ENCODE results near the gene SUN2. TPM values are rescaled to one million over a fixed set of nuclear protein-coding genes. Genes with fewer than 3 reads are reported as not detected.

Gene SUN2
- total RNA-seq, 6 experiments from 2014 or later, result 104 to 174 (median 144) TPM

DNA sequence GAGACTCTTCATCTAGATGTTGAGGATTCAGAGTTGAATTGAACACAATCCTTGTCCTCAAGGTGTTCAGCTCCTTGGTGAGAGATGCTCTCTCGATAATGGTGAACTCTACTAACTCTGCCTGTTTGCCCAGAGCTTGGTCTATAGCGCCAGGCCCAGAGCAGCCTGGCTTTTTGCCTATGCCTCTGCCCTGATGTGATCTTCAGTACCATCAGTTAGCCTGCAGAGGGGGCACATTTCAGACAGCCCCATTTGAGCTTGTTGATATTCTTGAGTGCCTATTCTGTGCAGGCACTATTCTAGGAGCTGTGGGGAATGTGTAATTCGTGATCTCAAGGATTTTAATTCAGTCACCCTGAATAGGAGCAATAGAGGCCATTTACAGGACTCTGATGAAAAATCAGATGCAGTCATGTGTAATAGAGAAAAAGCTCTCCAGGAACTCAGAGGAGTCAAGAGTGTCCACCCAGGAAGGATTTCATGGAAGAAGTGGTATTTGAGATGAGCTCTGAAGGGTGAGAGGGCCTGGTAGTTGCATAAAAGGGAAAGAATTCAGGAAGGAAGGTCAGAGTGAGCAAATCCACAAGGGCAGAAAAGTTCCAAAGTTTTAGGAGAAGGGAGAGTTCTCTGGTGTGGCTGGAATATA is 30.7 kb downstream of the SUN2 start:
- Histone ChIP-seq H3K36me3 (peaks cover 14 to 86% (median 36%) of the 10 kb centered on the region in 4 donors), H3K27ac (no peak overlapping the region), H3K27me3 (no peaks in the 10 kb centered on the region), H3K4me3 (no peak overlapping the region), H3K4me1 (no peaks in the 10 kb centered on the region), H3K9me3 (no peaks in the 10 kb centered on the region)
- 61% methylated on average over 3 of the region's 3 CpGs for WGBS (ENCODE audit: insufficient coverage, low coverage, low lambda C conversion rate, missing lambda C conversion rate)
- intact Hi-C loops (cut with DNase I), result no loop called here
- ATAC-seq, result peak; percentile 72 to 92 (median 76)
- no peak for TF ChIP-seq POLR2A (IDR thresholded peaks at IDR 0.05)
- TF ChIP-seq CTCF (IDR thresholded peaks at IDR 0.05), result peak; percentile 43 to 68 (median 52)
- peak in 1 of 3 donors; percentile 53 for DNase-seq

DNA sequence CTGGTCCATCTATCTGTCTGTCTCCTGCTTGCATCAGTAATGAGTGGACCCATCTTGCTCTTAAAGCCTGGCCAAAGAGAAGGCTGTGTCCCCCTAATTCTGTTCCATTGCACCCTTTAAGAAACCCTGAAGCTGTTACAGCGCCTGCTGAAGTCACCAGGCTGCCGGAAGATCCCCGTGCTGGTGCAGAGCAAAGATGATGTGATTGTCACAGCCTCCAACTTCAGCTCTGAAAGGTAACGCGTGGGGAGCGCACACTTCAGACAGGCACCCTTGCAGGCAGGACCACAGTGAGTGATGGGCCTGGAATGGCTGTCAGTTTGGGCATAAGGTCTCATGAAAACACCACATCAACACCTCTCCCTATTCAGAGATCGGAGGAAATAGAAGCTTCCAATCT is 31.6 kb downstream of the SUN2 start:
- ATAC-seq (no peak), DNase-seq (peak in 1 of 3 donors; percentile 17)
- Histone ChIP-seq H3K9me3 (no peaks in the 10 kb centered on the region), H3K36me3 (peaks cover 14 to 77% (median 36%) of the 10 kb centered on the region in 4 donors), H3K4me3 (no peak overlapping the region), H3K27me3 (no peaks in the 10 kb centered on the region), H3K4me1 (no peaks in the 10 kb centered on the region), H3K27ac (no peak overlapping the region)
- TF ChIP-seq POLR2A (IDR thresholded peaks at IDR 0.05) (no peak), CTCF (IDR thresholded peaks at IDR 0.05) (no peak)
- intact Hi-C loops (cut with DNase I), result no loop called here
- 86% methylated on average over 1 of the region's 7 CpGs for WGBS (ENCODE audit: insufficient coverage, low coverage, low lambda C conversion rate, missing lambda C conversion rate)

- Histone ChIP-seq H3K9me3 (no peaks in the 10 kb centered on the region), H3K36me3 (peaks cover 5 to 70% (median 20%) of the 10 kb centered on the region in 4 donors), H3K4me1 (no peaks in the 10 kb centered on the region), H3K27ac (no peak overlapping the region), H3K4me3 (no peak overlapping the region), H3K27me3 (no peaks in the 10 kb centered on the region)
- TF ChIP-seq CTCF (IDR thresholded peaks at IDR 0.05) (no peak), POLR2A (IDR thresholded peaks at IDR 0.05) (no peak)
- ATAC-seq (no peak), DNase-seq (no peak)
- intact Hi-C loops (cut with DNase I), result no loop called here
- WGBS (ENCODE audit: insufficient coverage, low coverage, low lambda C conversion rate, missing lambda C conversion rate), result 89% methylated on average over 5 of the region's 7 CpGs
These were observed 34.2 kb downstream of the SUN2 start for GRCh38 chr22:38721551-38721950.

DNA sequence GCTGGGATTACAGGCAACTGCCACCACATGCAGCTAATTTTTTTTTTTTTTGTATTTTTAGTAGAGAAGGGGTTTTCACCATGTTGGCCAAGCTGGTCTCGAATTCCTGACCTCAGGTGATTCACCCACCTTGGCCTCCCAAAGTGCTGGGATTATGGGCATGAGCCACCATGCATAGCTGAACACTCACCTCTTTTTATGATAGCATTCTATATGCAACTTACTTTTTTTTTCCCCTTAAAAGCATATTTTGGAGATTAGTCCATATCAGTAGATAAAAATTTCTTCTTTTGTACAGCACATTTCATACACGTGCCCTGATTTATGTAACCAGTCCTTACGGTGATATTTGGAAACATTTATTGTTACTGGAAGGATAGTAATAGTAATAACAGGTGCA is 35.4 kb downstream of the SUN2 start:
- H3K4me3 ChIP-seq, result no peak overlapping the region
- no peaks in the 10 kb centered on the region for H3K27me3 ChIP-seq
- intact Hi-C loops (cut with DNase I), result no loop called here
- ATAC-seq (no peak), DNase-seq (no peak)
- TF ChIP-seq POLR2A (IDR thresholded peaks at IDR 0.05), result no peak
- TF ChIP-seq CTCF (IDR thresholded peaks at IDR 0.05), result no peak
- H3K36me3 ChIP-seq, result peaks cover 5 to 65% (median 16%) of the 10 kb centered on the region in 4 donors
- H3K9me3 ChIP-seq, result no peaks in the 10 kb centered on the region
- H3K4me1 ChIP-seq, result no peaks in the 10 kb centered on the region
- 90% methylated on average over 3 of the region's 3 CpGs for WGBS (ENCODE audit: insufficient coverage, low coverage, low lambda C conversion rate, missing lambda C conversion rate)
- no peak overlapping the region for H3K27ac ChIP-seq

All from right lobe of liver (tissue), 6 donors.